ENCODE measurements around the gene DNTT.

The DNTT gene

DNA sequence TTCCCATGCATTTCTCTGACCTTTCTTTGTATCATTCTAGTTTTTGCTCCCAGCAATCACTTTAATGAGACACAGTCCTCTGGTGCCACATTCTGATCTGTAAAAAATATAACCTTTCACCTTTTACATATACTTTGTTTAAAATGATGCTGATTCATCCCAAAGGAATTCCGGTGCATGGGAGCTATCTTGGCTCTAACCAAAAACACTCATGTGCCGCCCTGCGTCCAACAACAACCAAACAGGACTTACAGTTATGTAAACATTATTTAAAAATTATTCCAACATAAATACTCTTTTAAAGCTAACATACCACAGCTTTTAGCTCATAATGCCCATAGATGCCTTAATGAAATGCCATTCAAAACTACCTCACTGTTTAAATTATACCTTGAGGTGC is 62.3 kb downstream of the DNTT start:
- Histone ChIP-seq H2BK15ac (ENCODE audit: low read length) (no peak overlapping the region), H3K9ac (ENCODE audit: low read depth, low read length, poor library complexity) (no peak overlapping the region), H3K9me3 (replicated peaks in 1 of 2; ENCODE audit: control insufficient read depth in 2 of 2, insufficient read depth in 1 of 2, low read depth in 1 of 2, low read length in 2 of 2) (no peaks in the 10 kb centered on the region), H2AFZ (ENCODE audit: low read length) (no peak overlapping the region), H3K4me2 (ENCODE audit: insufficient read depth, low read length, poor library complexity, severe bottlenecking) (no peak overlapping the region), H3K18ac (ENCODE audit: low read length) (no peak overlapping the region), H3K4ac (ENCODE audit: low read length) (no peak overlapping the region), H2BK120ac (ENCODE audit: low read depth, low read length) (no peak overlapping the region), H3K14ac (ENCODE audit: low read length) (no peak overlapping the region), H2BK5ac (ENCODE audit: low read length) (no peak overlapping the region), H3K27ac (replicated peaks; ENCODE audit: low read length) (no peak overlapping the region), H3K23ac (ENCODE audit: low read depth, low read length, poor library complexity) (no peak overlapping the region), H3K36me3 (replicated peaks in 1 of 2; ENCODE audit: control insufficient read depth in 2 of 2, insufficient read depth in 2 of 2, low read length in 2 of 2) (no peaks in the 10 kb centered on the region), H3K27me3 (ENCODE audit: control insufficient read depth in 3 of 3, insufficient read depth in 3 of 3, low read depth in 1 of 3, low read length in 3 of 3) (no peaks in the 10 kb centered on the region), H2AK5ac (ENCODE audit: low read depth, low read length) (no peak overlapping the region), H2BK12ac (ENCODE audit: low read length) (no peak overlapping the region), H3K4me1 (ENCODE audit: control insufficient read depth in 2 of 2, insufficient read depth in 1 of 2, low read depth in 1 of 2, low read length in 2 of 2) (peaks cover 0 to 2% of the 10 kb centered on the region in 2 donors), H3K79me1 (ENCODE audit: low read depth, low read length) (no peaks in the 10 kb centered on the region), H4K91ac (ENCODE audit: low read depth, low read length, poor library complexity) (no peak overlapping the region), H4K8ac (ENCODE audit: low read depth, low read length) (no peak overlapping the region), H3K4me3 (ENCODE audit: low read length in 2 of 2) (no peak overlapping the region)
- DNase-seq (ENCODE audit: low spot score), result no peak
- no CpG with 5 or more reads among the region's 3 CpGs for WGBS, 2 donors (ENCODE audit: extremely low coverage in 2 of 2, insufficient read length in 2 of 2, insufficient replicate concordance in 1 of 2)

DNA sequence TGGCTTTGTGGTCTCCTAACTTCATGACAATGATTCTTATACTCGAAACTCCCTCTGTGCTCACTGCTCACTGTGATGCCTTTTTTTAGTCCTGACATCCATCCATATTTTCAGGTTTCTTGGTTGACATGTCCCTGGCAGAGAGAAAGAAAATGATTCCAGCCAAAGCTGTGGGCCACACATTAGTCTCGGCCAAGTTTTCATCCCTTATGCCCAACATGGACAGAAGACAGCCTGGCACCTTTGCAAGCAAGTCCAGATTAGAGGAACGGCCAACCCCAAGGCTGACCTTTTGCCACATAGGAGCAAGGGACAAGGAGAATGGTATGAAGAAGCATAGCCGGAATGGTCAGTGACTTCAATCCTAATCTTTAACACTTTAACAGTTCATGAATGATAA is 63.2 kb downstream of the DNTT start:
- H3K27ac ChIP-seq (replicated peaks; ENCODE audit: low read length), result no peak overlapping the region
- no peak overlapping the region for H4K8ac ChIP-seq (ENCODE audit: low read depth, low read length)
- H2BK120ac ChIP-seq (ENCODE audit: low read depth, low read length), result no peak overlapping the region
- no peak overlapping the region for H3K18ac ChIP-seq (ENCODE audit: low read length)
- H4K91ac ChIP-seq (ENCODE audit: low read depth, low read length, poor library complexity), result no peak overlapping the region
- H3K79me1 ChIP-seq (ENCODE audit: low read depth, low read length), result no peaks in the 10 kb centered on the region
- no peak overlapping the region for H3K23ac ChIP-seq (ENCODE audit: low read depth, low read length, poor library complexity)
- H3K27me3 ChIP-seq (ENCODE audit: control insufficient read depth in 3 of 3, insufficient read depth in 3 of 3, low read depth in 1 of 3, low read length in 3 of 3), result no peaks in the 10 kb centered on the region
- H3K4me3 ChIP-seq (ENCODE audit: low read length in 2 of 2), result no peak overlapping the region
- no peak overlapping the region for H2BK5ac ChIP-seq (ENCODE audit: low read length)
- WGBS, 2 donors (ENCODE audit: extremely low coverage in 2 of 2, insufficient read length in 2 of 2, insufficient replicate concordance in 1 of 2), result no CpG with 5 or more reads among the region's 4 CpGs
- no peak overlapping the region for H3K4ac ChIP-seq (ENCODE audit: low read length)
- peaks cover 0 to 7% of the 10 kb centered on the region in 2 donors for H3K4me1 ChIP-seq (ENCODE audit: control insufficient read depth in 2 of 2, insufficient read depth in 1 of 2, low read depth in 1 of 2, low read length in 2 of 2)
- DNase-seq (ENCODE audit: low spot score), result no peak
- no peak overlapping the region for H2BK15ac ChIP-seq (ENCODE audit: low read length)
- H3K36me3 ChIP-seq (replicated peaks in 1 of 2; ENCODE audit: control insufficient read depth in 2 of 2, insufficient read depth in 2 of 2, low read length in 2 of 2), result no peaks in the 10 kb centered on the region
- no peaks in the 10 kb centered on the region for H3K9me3 ChIP-seq (replicated peaks in 1 of 2; ENCODE audit: control insufficient read depth in 2 of 2, insufficient read depth in 1 of 2, low read depth in 1 of 2, low read length in 2 of 2)
- H3K4me2 ChIP-seq (ENCODE audit: insufficient read depth, low read length, poor library complexity, severe bottlenecking), result no peak overlapping the region
- H2AK5ac ChIP-seq (ENCODE audit: low read depth, low read length), result no peak overlapping the region
- no peak overlapping the region for H3K9ac ChIP-seq (ENCODE audit: low read depth, low read length, poor library complexity)
- no peak overlapping the region for H2AFZ ChIP-seq (ENCODE audit: low read length)
- no peak overlapping the region for H3K14ac ChIP-seq (ENCODE audit: low read length)
- no peak overlapping the region for H2BK12ac ChIP-seq (ENCODE audit: low read length)

DNA sequence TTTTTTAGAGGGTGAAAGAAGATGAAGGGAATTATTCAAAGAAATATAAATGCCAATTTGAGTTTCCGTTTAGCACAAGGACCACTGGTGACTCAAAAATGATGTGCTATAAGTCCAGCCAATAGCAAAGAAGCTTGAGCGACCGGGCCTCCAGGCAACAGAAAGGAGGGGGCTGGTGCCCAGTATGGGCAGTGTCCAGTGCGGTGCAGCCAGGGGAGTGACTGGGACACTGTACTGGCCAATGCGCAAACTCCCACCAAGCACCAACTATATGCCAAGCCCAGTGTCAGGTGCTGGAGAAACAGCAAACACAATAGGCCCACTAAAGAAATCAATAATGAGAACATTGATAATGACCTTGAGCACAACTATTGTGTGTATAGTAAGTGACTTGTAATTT is 64.7 kb downstream of the DNTT start:
- Histone ChIP-seq H3K4ac (ENCODE audit: low read length) (no peak overlapping the region), H2BK15ac (ENCODE audit: low read length) (no peak overlapping the region), H2BK12ac (ENCODE audit: low read length) (no peak overlapping the region), H3K27ac (replicated peaks; ENCODE audit: low read length) (no peak overlapping the region), H2AK5ac (ENCODE audit: low read depth, low read length) (no peak overlapping the region), H2BK120ac (ENCODE audit: low read depth, low read length) (no peak overlapping the region), H3K4me3 (ENCODE audit: low read length in 2 of 2) (no peak overlapping the region), H3K9me3 (replicated peaks in 1 of 2; ENCODE audit: control insufficient read depth in 2 of 2, insufficient read depth in 1 of 2, low read depth in 1 of 2, low read length in 2 of 2) (no peaks in the 10 kb centered on the region), H3K14ac (ENCODE audit: low read length) (no peak overlapping the region), H3K9ac (ENCODE audit: low read depth, low read length, poor library complexity) (no peak overlapping the region), H2AFZ (ENCODE audit: low read length) (no peak overlapping the region), H3K4me1 (ENCODE audit: control insufficient read depth in 2 of 2, insufficient read depth in 1 of 2, low read depth in 1 of 2, low read length in 2 of 2) (peaks cover 0 to 7% of the 10 kb centered on the region in 2 donors), H3K4me2 (ENCODE audit: insufficient read depth, low read length, poor library complexity, severe bottlenecking) (no peak overlapping the region), H3K27me3 (ENCODE audit: control insufficient read depth in 3 of 3, insufficient read depth in 3 of 3, low read depth in 1 of 3, low read length in 3 of 3) (peaks cover 0 to 6% (median 0%) of the 10 kb centered on the region in 3 experiments), H3K36me3 (replicated peaks in 1 of 2; ENCODE audit: control insufficient read depth in 2 of 2, insufficient read depth in 2 of 2, low read length in 2 of 2) (no peaks in the 10 kb centered on the region), H4K91ac (ENCODE audit: low read depth, low read length, poor library complexity) (no peak overlapping the region), H3K18ac (ENCODE audit: low read length) (no peak overlapping the region), H3K23ac (ENCODE audit: low read depth, low read length, poor library complexity) (no peak overlapping the region), H3K79me1 (ENCODE audit: low read depth, low read length) (no peaks in the 10 kb centered on the region), H4K8ac (ENCODE audit: low read depth, low read length) (no peak overlapping the region), H2BK5ac (ENCODE audit: low read length) (no peak overlapping the region)
- WGBS, 2 donors (ENCODE audit: extremely low coverage in 2 of 2, insufficient read length in 2 of 2, insufficient replicate concordance in 1 of 2), result no CpG with 5 or more reads among the region's 5 CpGs
- DNase-seq (ENCODE audit: low spot score), result no peak

DNA sequence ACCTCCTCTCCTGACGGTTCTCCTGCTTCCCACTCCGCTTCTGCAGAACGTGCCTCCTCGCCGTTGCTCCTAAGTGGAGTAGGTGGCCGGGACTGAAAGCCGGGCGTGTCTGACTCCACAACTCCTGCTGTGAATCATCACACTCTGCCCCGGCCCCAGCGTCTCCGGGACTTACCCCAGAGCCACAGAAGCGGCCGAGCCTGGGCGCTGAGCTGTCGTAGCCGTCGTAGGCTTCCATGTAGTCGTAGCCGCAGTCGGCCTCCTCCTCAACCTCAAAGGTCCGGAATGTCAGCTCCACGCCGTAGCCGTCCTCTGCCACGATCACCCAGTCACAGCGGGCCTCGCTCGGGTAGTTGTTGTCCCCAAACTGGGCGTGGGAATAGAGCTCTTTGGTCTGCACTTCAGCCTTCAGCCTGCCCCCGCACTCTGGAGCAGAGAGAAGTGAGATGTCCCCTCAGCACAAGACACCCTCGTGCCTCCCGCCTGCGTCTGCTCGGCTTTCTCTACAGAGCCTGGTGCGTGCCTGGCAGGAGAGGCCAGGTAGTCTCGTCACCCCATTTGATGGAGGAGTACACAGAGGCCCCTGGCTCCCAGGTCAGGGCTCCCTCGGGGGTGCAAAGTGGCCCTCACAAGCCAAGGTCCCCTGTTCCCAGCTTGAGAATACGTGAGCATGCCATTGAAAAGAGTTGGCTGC is 65.8 kb downstream of the DNTT start:
- Histone ChIP-seq H3K4me3 (ENCODE audit: low read length in 2 of 2) (no peak overlapping the region), H3K4me2 (ENCODE audit: insufficient read depth, low read length, poor library complexity, severe bottlenecking) (no peak overlapping the region), H4K91ac (ENCODE audit: low read depth, low read length, poor library complexity) (no peak overlapping the region), H2BK120ac (ENCODE audit: low read depth, low read length) (no peak overlapping the region), H3K27me3 (ENCODE audit: control insufficient read depth in 3 of 3, insufficient read depth in 3 of 3, low read depth in 1 of 3, low read length in 3 of 3) (peaks cover 0 to 10% (median 0%) of the 10 kb centered on the region in 3 experiments), H3K27ac (replicated peaks; ENCODE audit: low read length) (no peak overlapping the region), H3K9me3 (replicated peaks in 1 of 2; ENCODE audit: control insufficient read depth in 2 of 2, insufficient read depth in 1 of 2, low read depth in 1 of 2, low read length in 2 of 2) (no peaks in the 10 kb centered on the region), H2AFZ (ENCODE audit: low read length) (no peak overlapping the region), H3K14ac (ENCODE audit: low read length) (no peak overlapping the region), H4K8ac (ENCODE audit: low read depth, low read length) (no peak overlapping the region), H3K9ac (ENCODE audit: low read depth, low read length, poor library complexity) (no peak overlapping the region), H2BK12ac (ENCODE audit: low read length) (no peak overlapping the region), H3K36me3 (replicated peaks in 1 of 2; ENCODE audit: control insufficient read depth in 2 of 2, insufficient read depth in 2 of 2, low read length in 2 of 2) (no peaks in the 10 kb centered on the region), H3K18ac (ENCODE audit: low read length) (no peak overlapping the region), H2AK5ac (ENCODE audit: low read depth, low read length) (no peak overlapping the region), H2BK5ac (ENCODE audit: low read length) (no peak overlapping the region), H3K23ac (ENCODE audit: low read depth, low read length, poor library complexity) (no peak overlapping the region), H2BK15ac (ENCODE audit: low read length) (no peak overlapping the region), H3K4ac (ENCODE audit: low read length) (no peak overlapping the region), H3K79me1 (ENCODE audit: low read depth, low read length) (no peaks in the 10 kb centered on the region), H3K4me1 (ENCODE audit: control insufficient read depth in 2 of 2, insufficient read depth in 1 of 2, low read depth in 1 of 2, low read length in 2 of 2) (peaks cover 0 to 7% of the 10 kb centered on the region in 2 donors)
- DNase-seq (ENCODE audit: low spot score), result no peak
- WGBS, 2 donors (ENCODE audit: extremely low coverage in 2 of 2, insufficient read length in 2 of 2, insufficient replicate concordance in 1 of 2), result no CpG with 5 or more reads among the region's 38 CpGs
